ENCODE measurements around the gene FAM200A. TPM values are rescaled to one million over a fixed set of nuclear protein-coding genes. Genes with fewer than 3 reads are reported as not detected.

The FAM200A gene
- 1 to 10 TPM; 1.4 to 3.4 (median 2.3) TPM for total RNA-seq
- long read RNA-seq, partial matches to known transcripts, result 0 of 1 reads
- long read RNA-seq, other reads (novel, unspliced or antisense), result 1 of 1 reads

DNA sequence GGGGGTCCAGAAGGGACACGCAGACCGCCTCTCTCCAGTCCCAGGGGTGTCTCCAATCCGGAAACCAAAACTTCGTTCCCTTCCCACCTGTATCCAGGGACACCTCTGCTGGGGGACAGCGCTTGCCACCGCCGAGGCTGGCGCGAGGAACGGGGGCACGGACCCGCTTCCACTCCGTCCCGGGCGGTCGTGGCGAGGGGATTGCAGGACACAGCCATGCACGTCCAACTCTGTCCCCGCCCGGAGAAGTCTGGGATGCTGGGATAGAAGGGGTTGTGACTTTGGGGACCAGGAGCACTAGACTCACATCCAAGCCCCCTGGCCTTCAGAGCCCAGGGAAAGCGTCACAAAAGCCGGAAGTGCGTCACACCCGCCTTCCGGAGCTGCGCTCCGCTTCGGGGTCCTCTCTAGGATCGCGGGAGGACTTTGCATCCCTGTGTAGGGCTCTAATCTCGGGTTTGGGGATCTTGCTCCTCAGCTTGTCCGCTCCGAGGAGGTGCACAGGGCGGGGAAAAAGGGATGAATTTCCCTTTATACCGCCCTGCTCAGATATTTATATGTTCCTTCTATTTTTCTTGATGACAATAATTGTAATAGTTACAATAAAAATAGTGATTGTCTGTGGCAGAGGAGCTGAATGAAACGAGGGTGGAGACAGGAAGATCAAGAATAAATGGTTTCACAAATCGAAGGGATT is at the start of gene FAM200A:
TSS of gene FAM200A (minus strand) at position 348 of the 697 bp plus-strand sequence. CDS start 3,707 bp downstream, outside the sequence.
- peak; percentile 55 for TF ChIP-seq POLR2A (IDR thresholded peaks at IDR 0.05)
- TF ChIP-seq, protein P1, sequence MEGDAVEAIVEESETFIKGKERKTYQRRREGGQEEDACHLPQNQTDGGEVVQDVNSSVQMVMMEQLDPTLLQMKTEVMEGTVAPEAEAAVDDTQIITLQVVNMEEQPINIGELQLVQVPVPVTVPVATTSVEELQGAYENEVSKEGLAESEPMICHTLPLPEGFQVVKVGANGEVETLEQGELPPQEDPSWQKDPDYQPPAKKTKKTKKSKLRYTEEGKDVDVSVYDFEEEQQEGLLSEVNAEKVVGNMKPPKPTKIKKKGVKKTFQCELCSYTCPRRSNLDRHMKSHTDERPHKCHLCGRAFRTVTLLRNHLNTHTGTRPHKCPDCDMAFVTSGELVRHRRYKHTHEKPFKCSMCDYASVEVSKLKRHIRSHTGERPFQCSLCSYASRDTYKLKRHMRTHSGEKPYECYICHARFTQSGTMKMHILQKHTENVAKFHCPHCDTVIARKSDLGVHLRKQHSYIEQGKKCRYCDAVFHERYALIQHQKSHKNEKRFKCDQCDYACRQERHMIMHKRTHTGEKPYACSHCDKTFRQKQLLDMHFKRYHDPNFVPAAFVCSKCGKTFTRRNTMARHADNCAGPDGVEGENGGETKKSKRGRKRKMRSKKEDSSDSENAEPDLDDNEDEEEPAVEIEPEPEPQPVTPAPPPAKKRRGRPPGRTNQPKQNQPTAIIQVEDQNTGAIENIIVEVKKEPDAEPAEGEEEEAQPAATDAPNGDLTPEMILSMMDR (IDR thresholded peaks at IDR 0.05), result no peak
- intact Hi-C loops (cut with DNase I), result no loop called here
- no peaks in the 10 kb centered on the region for H3K27me3 ChIP-seq
- ATAC-seq (peak; percentile 98 to 99 (median 99)), DNase-seq (peak; percentile 88 to 91 (median 88))
- under 1% methylated on average over 17 of the region's 37 CpGs for WGBS (ENCODE audit: insufficient coverage, low coverage, low lambda C conversion rate, missing lambda C conversion rate)
- peaks cover 0 to 10% (median 3%) of the 10 kb centered on the region in 4 donors for H3K4me1 ChIP-seq
- peak within 1 kb of the TSS; percentile 86 to 96 (median 92) for H3K4me3 ChIP-seq
- H3K27ac ChIP-seq, result peak within 1 kb of the TSS; percentile 56 to 69 (median 64)
- peaks cover 0 to 8% (median 0%) of the 10 kb centered on the region in 4 donors for H3K9me3 ChIP-seq
- peaks cover 0 to 5% (median 0%) of the 10 kb centered on the region in 4 donors for H3K36me3 ChIP-seq

DNA sequence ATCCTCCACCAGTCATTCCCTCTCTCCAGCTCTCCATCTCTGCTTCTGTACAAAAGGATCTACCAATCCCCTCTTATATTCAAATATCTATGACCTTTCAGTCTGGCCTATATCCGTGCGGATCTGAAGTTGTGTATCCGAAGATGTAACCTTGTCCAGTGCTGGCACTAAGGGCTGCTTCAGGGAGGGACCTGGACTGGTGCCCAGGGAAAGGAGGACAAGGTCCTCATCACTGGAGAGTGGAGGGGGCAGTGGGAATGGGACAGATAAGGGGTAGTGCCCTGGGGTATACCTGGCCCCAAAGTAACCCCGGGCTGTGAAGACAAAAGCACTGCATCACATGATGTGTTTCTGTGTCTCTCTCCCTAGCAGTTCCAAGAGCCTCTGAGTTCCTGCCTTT is 47.9 kb upstream of the FAM200A start:
- TF ChIP-seq POLR2A (IDR thresholded peaks at IDR 0.05), result no peak
- TF ChIP-seq, protein P1 (IDR thresholded peaks at IDR 0.05), result no peak
- H3K4me3 ChIP-seq, result no peak overlapping the region
- ATAC-seq (no peak), DNase-seq (no peak)
- WGBS (ENCODE audit: insufficient coverage, low coverage, low lambda C conversion rate, missing lambda C conversion rate), result 80% methylated on average over 4 of the region's 4 CpGs
- intact Hi-C loops (cut with DNase I), result no loop called here
- no peaks in the 10 kb centered on the region for H3K27me3 ChIP-seq
- no peaks in the 10 kb centered on the region for H3K4me1 ChIP-seq
- H3K9me3 ChIP-seq, result no peaks in the 10 kb centered on the region
- H3K27ac ChIP-seq, result no peak overlapping the region
- H3K36me3 ChIP-seq, result no peaks in the 10 kb centered on the region

DNA sequence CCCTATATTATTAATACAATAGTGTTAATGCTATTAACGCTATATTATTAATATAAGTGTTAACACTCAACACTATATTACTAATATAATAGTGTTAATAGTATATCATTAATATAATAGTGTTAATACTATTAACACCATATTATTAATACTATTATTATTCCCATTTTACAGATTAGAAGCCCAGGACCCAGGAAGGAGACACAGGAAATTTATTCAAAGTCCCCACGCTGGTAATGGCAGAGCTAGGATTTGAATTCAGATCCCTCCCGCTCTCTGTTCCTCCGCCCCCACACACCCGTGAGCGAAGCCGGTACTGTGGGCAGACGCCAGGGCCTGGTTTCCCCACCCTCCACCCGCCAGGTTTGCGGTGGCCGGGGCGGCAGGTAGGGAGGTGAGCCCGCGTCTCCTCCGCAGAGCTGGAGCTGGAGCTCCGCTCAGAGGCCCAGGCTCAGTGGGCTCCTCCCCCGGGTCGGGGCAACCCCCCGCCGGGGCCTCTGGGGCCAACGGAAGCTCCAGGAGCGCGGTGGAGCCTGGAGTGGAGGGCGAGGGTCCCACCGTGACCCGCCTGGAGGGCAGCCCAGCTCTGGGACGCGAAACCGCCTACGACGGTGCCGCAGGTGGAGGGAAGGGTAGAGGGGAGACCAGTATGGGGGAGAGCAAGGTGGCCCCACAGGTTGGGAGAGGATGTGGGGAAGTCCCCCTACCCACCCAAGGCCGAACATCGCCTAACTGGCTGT is 46.0 kb upstream of the FAM200A start, which contains the start of gene TMEM225B:
TSS of gene TMEM225B (plus strand) at position 506 of the 740 bp plus-strand sequence. CDS start 6,122 bp downstream, outside the sequence.
- H3K9me3 ChIP-seq, result no peaks in the 10 kb centered on the region
- no peaks in the 10 kb centered on the region for H3K27me3 ChIP-seq
- DNase-seq (no peak), ATAC-seq (peak in 1 of 4 donors; percentile 35)
- TF ChIP-seq, protein P1 (IDR thresholded peaks at IDR 0.05), result no peak
- no peaks in the 10 kb centered on the region for H3K36me3 ChIP-seq
- H3K4me1 ChIP-seq, result no peaks in the 10 kb centered on the region
- intact Hi-C loops (cut with DNase I), result no loop called here
- 88% methylated on average over 3 of the region's 34 CpGs for WGBS (ENCODE audit: insufficient coverage, low coverage, low lambda C conversion rate, missing lambda C conversion rate)
- no peak within 1 kb of the TSS for H3K27ac ChIP-seq
- no peak within 1 kb of the TSS for H3K4me3 ChIP-seq

DNA sequence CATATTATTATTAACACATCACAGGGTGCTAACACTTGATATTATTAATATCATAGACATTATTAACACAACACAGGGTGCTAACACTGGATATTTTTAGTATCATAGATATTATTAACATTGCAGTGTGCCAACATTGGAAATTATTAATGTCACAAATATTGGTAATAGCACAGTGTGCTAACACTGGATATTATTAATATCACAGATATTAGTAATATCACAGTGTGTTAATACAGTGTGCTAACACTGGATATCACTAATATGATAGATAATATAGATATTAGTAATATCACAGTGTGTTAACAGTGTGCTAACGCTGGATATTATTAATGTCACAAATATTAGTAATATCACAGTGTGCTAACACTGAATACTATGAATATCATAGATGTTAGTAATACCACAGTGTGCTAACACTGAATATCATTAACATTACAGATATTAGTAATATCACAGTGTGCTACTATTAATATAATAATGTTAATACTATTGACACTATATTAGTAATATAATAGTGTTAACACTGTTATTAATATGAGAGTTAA is 44.6 kb upstream of the FAM200A start:
- no peaks in the 10 kb centered on the region for H3K9me3 ChIP-seq
- DNase-seq, result no peak
- H3K4me3 ChIP-seq, result no peak overlapping the region
- H3K36me3 ChIP-seq, result no peaks in the 10 kb centered on the region
- no peaks in the 10 kb centered on the region for H3K27me3 ChIP-seq
- intact Hi-C loops (cut with DNase I), result no loop called here
- TF ChIP-seq, protein P1 (IDR thresholded peaks at IDR 0.05), result no peak
- no peak for TF ChIP-seq POLR2A (IDR thresholded peaks at IDR 0.05)
- ATAC-seq, result no peak
- H3K27ac ChIP-seq, result no peak overlapping the region
- H3K4me1 ChIP-seq, result no peaks in the 10 kb centered on the region
- 100% methylated on average over 1 of the region's 1 CpG for WGBS (ENCODE audit: insufficient coverage, low coverage, low lambda C conversion rate, missing lambda C conversion rate)

Measured in right lobe of liver (tissue), 6 donors.